H1 (cell line): Measurements from ENCODE around the gene RAB36. TPM values are rescaled to one million over a fixed set of nuclear protein-coding genes. Genes with fewer than 3 reads are reported as not detected.

Experiments
- CHD1 ChIP-seq: IDR thresholded peaks from 2 replicates; pipeline ENCODE4 v1.6.1; 2012; ENCODE audit warnings: low read depth, low read length, improper control_type of control experiment
- GTF2F1 ChIP-seq: IDR thresholded peaks from 2 replicates; pipeline ENCODE4 v1.6.1; 2012; ENCODE audit warnings: low read depth, low read length, improper control_type of control experiment, borderline replicate concordance
- JUND ChIP-seq: IDR thresholded peaks from 2 replicates; pipeline ENCODE4 v1.6.1; 2011; ENCODE audit warnings: mild to moderate bottlenecking, improper control_type of control experiment, low read length
- KDM5A ChIP-seq: fragments of 200-600 bp; IDR thresholded peaks from 2 replicates; pipeline ENCODE4 v1.7.1; 2012; ENCODE audit warnings: mild to moderate bottlenecking, low read length, inconsistent platforms, mixed read lengths
- POLR2AphosphoS5 ChIP-seq: IDR thresholded peaks from 2 replicates; pipeline ENCODE4 v1.6.1; 2011; ENCODE audit warnings: low read depth, low read length
- RAD21 ChIP-seq, 2 experiments: IDR thresholded peaks in 1 of 2; conservative IDR thresholded peaks in 1 of 2; 2 replicates each; pipeline ENCODE4 v1.6.1; 2011; ENCODE audit warnings: low read depth in 2 of 2, low read length in 2 of 2, improper control_type of control experiment in 1 of 2, inconsistent platforms in 1 of 2, mild to moderate bottlenecking in 1 of 2, moderate library complexity in 1 of 2
- RFX5 ChIP-seq: IDR thresholded peaks from 2 replicates; pipeline ENCODE4 v1.6.1; 2011; ENCODE audit warnings: low read depth, low read length, improper control_type of control experiment, borderline replicate concordance
- SUZ12 ChIP-seq: fragments of 200-600 bp; sonication (generic); IDR thresholded peaks from 2 replicates; pipeline ENCODE4 v1.6.1; 2012; ENCODE audit warnings: mild to moderate bottlenecking, inconsistent platforms, low read length, moderate library complexity, mixed read lengths
- polyA plus RNA-seq, 7 experiments: library from polyadenylated mRNA; depleted of rRNA in 3 of 7; stranded (reverse) in 5 of 7; unstranded in 2 of 7; fragments of >200 nt in 5 of 7; fragments of 200-250 nt in 2 of 7; gene quantifications; 1 replicate in 5 of 7; 2 replicates in 1 of 7; 4 replicates in 1 of 7; pipeline versions ENCODE4 v1.2.1 to v1.2.3, GENCODE V29; 2011 to 2013; ENCODE audit warnings: missing spikeins in 2 of 7, mixed read lengths in 2 of 7
- total RNA-seq: library from RNA; stranded (reverse); fragmentation: NEBNext Ultra II Directional; extraction: Animal tissue kit (Norgen Biotek cat#: 25700); gene quantifications from 2 replicates; pipeline ENCODE4 v1.2.1, GENCODE V29; 2021
- TF ChIP-seq, protein P1 (sequence below): fragments of 300-600 bp; sonication (generic); IDR thresholded peaks from 2 replicates; pipeline ENCODE4 v1.7.1; 2012; ENCODE audit warnings: low read length, moderate library complexity, mild to moderate bottlenecking, inconsistent platforms; ENCODE audit not compliant: insufficient replicate concordance

Gene RAB36
- total and polyA plus RNA-seq, 2 of the 8 experiments (the other 6 are each of a cell fraction or from before 2014, with no cell fraction given), result 1.0 to 1.5 TPM

- TF ChIP-seq, protein P1, sequence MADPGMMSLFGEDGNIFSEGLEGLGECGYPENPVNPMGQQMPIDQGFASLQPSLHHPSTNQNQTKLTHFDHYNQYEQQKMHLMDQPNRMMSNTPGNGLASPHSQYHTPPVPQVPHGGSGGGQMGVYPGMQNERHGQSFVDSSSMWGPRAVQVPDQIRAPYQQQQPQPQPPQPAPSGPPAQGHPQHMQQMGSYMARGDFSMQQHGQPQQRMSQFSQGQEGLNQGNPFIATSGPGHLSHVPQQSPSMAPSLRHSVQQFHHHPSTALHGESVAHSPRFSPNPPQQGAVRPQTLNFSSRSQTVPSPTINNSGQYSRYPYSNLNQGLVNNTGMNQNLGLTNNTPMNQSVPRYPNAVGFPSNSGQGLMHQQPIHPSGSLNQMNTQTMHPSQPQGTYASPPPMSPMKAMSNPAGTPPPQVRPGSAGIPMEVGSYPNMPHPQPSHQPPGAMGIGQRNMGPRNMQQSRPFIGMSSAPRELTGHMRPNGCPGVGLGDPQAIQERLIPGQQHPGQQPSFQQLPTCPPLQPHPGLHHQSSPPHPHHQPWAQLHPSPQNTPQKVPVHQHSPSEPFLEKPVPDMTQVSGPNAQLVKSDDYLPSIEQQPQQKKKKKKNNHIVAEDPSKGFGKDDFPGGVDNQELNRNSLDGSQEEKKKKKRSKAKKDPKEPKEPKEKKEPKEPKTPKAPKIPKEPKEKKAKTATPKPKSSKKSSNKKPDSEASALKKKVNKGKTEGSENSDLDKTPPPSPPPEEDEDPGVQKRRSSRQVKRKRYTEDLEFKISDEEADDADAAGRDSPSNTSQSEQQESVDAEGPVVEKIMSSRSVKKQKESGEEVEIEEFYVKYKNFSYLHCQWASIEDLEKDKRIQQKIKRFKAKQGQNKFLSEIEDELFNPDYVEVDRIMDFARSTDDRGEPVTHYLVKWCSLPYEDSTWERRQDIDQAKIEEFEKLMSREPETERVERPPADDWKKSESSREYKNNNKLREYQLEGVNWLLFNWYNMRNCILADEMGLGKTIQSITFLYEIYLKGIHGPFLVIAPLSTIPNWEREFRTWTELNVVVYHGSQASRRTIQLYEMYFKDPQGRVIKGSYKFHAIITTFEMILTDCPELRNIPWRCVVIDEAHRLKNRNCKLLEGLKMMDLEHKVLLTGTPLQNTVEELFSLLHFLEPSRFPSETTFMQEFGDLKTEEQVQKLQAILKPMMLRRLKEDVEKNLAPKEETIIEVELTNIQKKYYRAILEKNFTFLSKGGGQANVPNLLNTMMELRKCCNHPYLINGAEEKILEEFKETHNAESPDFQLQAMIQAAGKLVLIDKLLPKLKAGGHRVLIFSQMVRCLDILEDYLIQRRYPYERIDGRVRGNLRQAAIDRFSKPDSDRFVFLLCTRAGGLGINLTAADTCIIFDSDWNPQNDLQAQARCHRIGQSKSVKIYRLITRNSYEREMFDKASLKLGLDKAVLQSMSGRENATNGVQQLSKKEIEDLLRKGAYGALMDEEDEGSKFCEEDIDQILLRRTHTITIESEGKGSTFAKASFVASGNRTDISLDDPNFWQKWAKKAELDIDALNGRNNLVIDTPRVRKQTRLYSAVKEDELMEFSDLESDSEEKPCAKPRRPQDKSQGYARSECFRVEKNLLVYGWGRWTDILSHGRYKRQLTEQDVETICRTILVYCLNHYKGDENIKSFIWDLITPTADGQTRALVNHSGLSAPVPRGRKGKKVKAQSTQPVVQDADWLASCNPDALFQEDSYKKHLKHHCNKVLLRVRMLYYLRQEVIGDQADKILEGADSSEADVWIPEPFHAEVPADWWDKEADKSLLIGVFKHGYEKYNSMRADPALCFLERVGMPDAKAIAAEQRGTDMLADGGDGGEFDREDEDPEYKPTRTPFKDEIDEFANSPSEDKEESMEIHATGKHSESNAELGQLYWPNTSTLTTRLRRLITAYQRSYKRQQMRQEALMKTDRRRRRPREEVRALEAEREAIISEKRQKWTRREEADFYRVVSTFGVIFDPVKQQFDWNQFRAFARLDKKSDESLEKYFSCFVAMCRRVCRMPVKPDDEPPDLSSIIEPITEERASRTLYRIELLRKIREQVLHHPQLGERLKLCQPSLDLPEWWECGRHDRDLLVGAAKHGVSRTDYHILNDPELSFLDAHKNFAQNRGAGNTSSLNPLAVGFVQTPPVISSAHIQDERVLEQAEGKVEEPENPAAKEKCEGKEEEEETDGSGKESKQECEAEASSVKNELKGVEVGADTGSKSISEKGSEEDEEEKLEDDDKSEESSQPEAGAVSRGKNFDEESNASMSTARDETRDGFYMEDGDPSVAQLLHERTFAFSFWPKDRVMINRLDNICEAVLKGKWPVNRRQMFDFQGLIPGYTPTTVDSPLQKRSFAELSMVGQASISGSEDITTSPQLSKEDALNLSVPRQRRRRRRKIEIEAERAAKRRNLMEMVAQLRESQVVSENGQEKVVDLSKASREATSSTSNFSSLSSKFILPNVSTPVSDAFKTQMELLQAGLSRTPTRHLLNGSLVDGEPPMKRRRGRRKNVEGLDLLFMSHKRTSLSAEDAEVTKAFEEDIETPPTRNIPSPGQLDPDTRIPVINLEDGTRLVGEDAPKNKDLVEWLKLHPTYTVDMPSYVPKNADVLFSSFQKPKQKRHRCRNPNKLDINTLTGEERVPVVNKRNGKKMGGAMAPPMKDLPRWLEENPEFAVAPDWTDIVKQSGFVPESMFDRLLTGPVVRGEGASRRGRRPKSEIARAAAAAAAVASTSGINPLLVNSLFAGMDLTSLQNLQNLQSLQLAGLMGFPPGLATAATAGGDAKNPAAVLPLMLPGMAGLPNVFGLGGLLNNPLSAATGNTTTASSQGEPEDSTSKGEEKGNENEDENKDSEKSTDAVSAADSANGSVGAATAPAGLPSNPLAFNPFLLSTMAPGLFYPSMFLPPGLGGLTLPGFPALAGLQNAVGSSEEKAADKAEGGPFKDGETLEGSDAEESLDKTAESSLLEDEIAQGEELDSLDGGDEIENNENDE, result no peak
- no peak for TF ChIP-seq JUND
- TF ChIP-seq POLR2AphosphoS5, result no peak
- TF ChIP-seq RFX5, result no peak
- TF ChIP-seq RAD21 (IDR thresholded peaks at IDR 0.05 in 1 of 2, conservative IDR thresholded peaks at IDR 0.05 in 1 of 2; ENCODE audit: low read depth in 2 of 2, low read length in 2 of 2), result no peak
- no peak for TF ChIP-seq SUZ12
- no peak for TF ChIP-seq GTF2F1
- no peak for TF ChIP-seq KDM5A
- TF ChIP-seq CHD1, result no peak
Observed at GRCh38 chr22:23210428-23211170, 65.3 kb downstream of the RAB36 start (continued).
